ENCODE measurements around the gene KRT28.
"Not testable (repeated sequence)": the region's sequence is repeated elsewhere in the genome, so short reads cannot be mapped to it uniquely, and the experiment has no call there.

The KRT28 gene

GRCh38 chr17:40779181-40779909 lies 20.4 kb downstream of the KRT28 start:
- no peak for DNase-seq (ENCODE audit: low spot score)

GRCh38 chr17:40778461-40778860 lies 21.3 kb downstream of the KRT28 start:
- no peak for DNase-seq (ENCODE audit: low spot score)

- DNase-seq (ENCODE audit: low spot score) = no peak
Observed at GRCh38 chr17:40777971-40778370, 21.8 kb downstream of the KRT28 start.

- no peak for DNase-seq (ENCODE audit: low spot score)
Observed at GRCh38 chr17:40777459-40777858, 22.3 kb downstream of the KRT28 start.

- no peak for DNase-seq (ENCODE audit: low spot score)
Observed at GRCh38 chr17:40775945-40776344, 23.8 kb downstream of the KRT28 start.

GRCh38 chr17:40772101-40772500 lies 27.7 kb downstream of the KRT28 start, which contains the start of gene KRT26:
TSS of gene KRT26 (minus strand) at chr17:40772201. CDS start at chr17:40772113, 88 bp downstream.
- no peak for DNase-seq (ENCODE audit: low spot score)

GRCh38 chr17:40765657-40766056 lies 34.1 kb downstream of the KRT28 start:
- DNase-seq (ENCODE audit: low spot score) = no peak

- DNase-seq (ENCODE audit: low spot score) = no peak
Observed at GRCh38 chr17:40763752-40764151, 36.0 kb downstream of the KRT28 start.

GRCh38 chr17:40760105-40761016 lies 39.4 kb downstream of the KRT28 start:
- DNase-seq (ENCODE audit: low spot score) = no peak

- DNase-seq (ENCODE audit: low spot score) = no peak
Observed at GRCh38 chr17:40755231-40755630, 44.5 kb downstream of the KRT28 start, which contains the start of gene KRT25. TSS of gene KRT25 (minus strand) at chr17:40755331. CDS start at chr17:40755271, 60 bp downstream.

GRCh38 chr17:40753804-40754203 lies 46.0 kb downstream of the KRT28 start:
- no peak for DNase-seq (ENCODE audit: low spot score)

GRCh38 chr17:40751065-40751464 lies 48.7 kb downstream of the KRT28 start:
- DNase-seq (ENCODE audit: low spot score) = no peak

- DNase-seq (ENCODE audit: low spot score) = no peak
Observed at GRCh38 chr17:40750391-40750790, 49.4 kb downstream of the KRT28 start.

- not testable (repeated sequence) for DNase-seq (ENCODE audit: low spot score)
Observed at GRCh38 chr17:40748666-40749065, 51.1 kb downstream of the KRT28 start.
